Transverse colon (tissue), 4 donors: ENCODE results near the gene MT1H. TPM values are rescaled to one million over a fixed set of nuclear protein-coding genes. Genes with fewer than 3 reads are reported as not detected.

Source experiments
- DNase-seq: peaks from one replicate; pipeline ENCODE4 v3.0.0-alpha.2; 2019
- H3K27ac ChIP-seq, 4 donors: fragments of 200-600 bp; sonication (generic); 2 replicates each; pipeline ENCODE4 v1.5.1; 2016 to 2018; ENCODE audit warnings: inconsistent platforms in 4 of 4
- H3K27me3 ChIP-seq: fragments of 200-600 bp; sonication (generic); 2 replicates; pipeline ENCODE4 v1.5.1; 2017; ENCODE audit warnings: inconsistent platforms
- H3K36me3 ChIP-seq, 4 donors: fragments of 200-600 bp; sonication (generic); 2 replicates each; pipeline ENCODE4 v1.5.1; 2017 to 2019; ENCODE audit warnings: inconsistent platforms in 4 of 4
- H3K4me1 ChIP-seq, 4 donors: fragments of 200-600 bp; sonication (generic); 2 replicates each; pipeline ENCODE4 v1.5.1; 2017 to 2020; ENCODE audit warnings: inconsistent platforms in 4 of 4
- H3K4me3 ChIP-seq, 4 donors: fragments of 200-600 bp; sonication (generic); 1 replicate in 1 of 4; 2 replicates in 3 of 4; pipeline versions ENCODE4 v1.5.1 to v1.6.1; 2017 to 2019; ENCODE audit warnings: inconsistent platforms in 4 of 4
- H3K9me3 ChIP-seq, 2 donors: fragments of 200-600 bp; sonication (generic); 2 replicates each; pipeline ENCODE4 v1.5.1; 2017 to 2019; ENCODE audit warnings: inconsistent platforms in 2 of 2
- CTCF ChIP-seq, 5 experiments: fragments of 200-600 bp in 3 of 5; fragments of 450-650 bp in 2 of 5; sonication (generic) in 3 of 5; IDR thresholded peaks; 1 replicate in 2 of 5; 2 replicates in 3 of 5; pipeline ENCODE4 v1.5.1; 2016 to 2017; ENCODE audit warnings: antibody characterized with exemption in 5 of 5, inconsistent platforms in 3 of 5, mild to moderate bottlenecking in 2 of 5, moderate library complexity in 1 of 5
- EP300 ChIP-seq: sonication (generic); formaldehyde crosslinking; IDR thresholded peaks from one replicate; pipeline ENCODE4 v1.6.1; 2017; ENCODE audit warnings: antibody characterized with exemption, low read depth
- POLR2A ChIP-seq: fragments of 450-650 bp; IDR thresholded peaks from one replicate; pipeline ENCODE4 v1.6.1; 2016; ENCODE audit warnings: antibody characterized with exemption, mild to moderate bottlenecking, moderate library complexity
- POLR2AphosphoS5 ChIP-seq, 3 donors: sonication (generic); formaldehyde crosslinking; IDR thresholded peaks; one replicate each; pipeline ENCODE4 v1.6.1; 2016; ENCODE audit warnings: antibody characterized with exemption in 3 of 3
- WGBS, 2 donors: methylation state at CpG; one replicate each; pipeline ENCODE4 v1.1.5; 2018; ENCODE audit warnings: low coverage in 1 of 2; 5-methylcytosine and 5-hydroxymethylcytosine counted together
- in situ Hi-C, 4 donors: fragments of 200-750 bp; cut with MboI; loops; one replicate each; pipeline versions ENCODE4 v1.15.0 to v1.15.1; 2017; ENCODE audit warnings: low sequenced_read_pairs in 3 of 4, low pct_ligation_motif_present in 1 of 4, low pct_unique_long_range_greater_than_20kb in 1 of 4
- intact Hi-C: fragments of 100-400 bp; cut with DNase I; formaldehyde crosslinking; loops from one replicate; pipeline ENCODE4 v1.15.1; 2023; ENCODE audit warnings: low total_unique reads
- total RNA-seq, 4 donors: library from RNA; depleted of rRNA; stranded (reverse); fragments of >200 nt; gene quantifications; one replicate each; pipeline ENCODE4 v1.1.0, GENCODE V29; 2016

MT1H gene
- total RNA-seq, 4 donors from 2014 or later: 3.0 to 526 (median 5.6) TPM; not detected in 1

DNA sequence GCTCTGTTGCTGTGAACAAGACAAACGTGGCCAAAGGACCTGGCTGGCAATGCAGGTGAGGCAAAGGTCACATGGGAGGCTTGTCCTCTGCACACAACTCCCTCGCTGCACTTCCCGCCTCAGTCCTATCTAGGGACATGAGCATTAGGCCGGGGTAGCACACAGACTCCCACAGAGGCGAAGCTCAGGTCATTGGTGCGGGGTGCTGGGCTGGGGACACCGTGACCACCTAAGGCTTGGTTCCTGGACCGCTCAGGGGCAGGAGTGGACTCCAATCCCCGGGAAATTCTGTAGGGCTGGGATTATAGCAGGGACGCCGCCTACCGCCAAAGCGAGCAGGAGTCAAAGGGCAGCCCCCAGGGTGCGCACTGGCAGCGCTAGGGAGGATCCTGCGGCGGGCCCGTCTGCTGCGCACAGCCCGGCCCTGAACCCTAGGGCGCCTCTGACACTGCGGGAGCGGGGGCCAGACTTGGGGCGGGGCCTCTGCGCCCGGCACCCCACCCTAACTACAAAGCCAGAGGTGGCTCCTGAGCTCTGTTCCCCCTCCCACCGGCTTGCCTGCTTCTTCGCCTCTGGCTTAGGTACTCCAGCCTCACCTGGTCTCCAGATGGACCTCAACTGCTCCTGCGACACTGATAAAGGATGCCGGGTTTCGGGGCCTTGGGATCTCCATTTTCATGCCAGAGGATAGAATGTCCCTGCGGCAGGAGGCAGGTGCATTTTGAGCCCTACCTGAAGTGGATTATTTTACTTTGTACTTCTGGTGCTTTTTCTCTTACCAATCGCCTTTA is 21.8 kb upstream of the MT1H start:
- Histone ChIP-seq H3K27ac (no peak overlapping the region), H3K36me3 (no peaks in the 10 kb centered on the region), H3K9me3 (no peaks in the 10 kb centered on the region), H3K4me1 (peaks cover 5 to 25% (median 16%) of the 10 kb centered on the region in 4 donors), H3K27me3 (peaks cover 51% of the 10 kb centered on the region), H3K4me3 (no peak overlapping the region)
- peak; percentile 55 for DNase-seq
- TF ChIP-seq CTCF (IDR thresholded peaks at IDR 0.05) (peak in 1 of 5 experiments; percentile 11), POLR2AphosphoS5 (IDR thresholded peaks at IDR 0.05) (no peak)
- WGBS, 2 donors: 27 to 46% methylated on average over 4 to 27 of the region's 33 CpGs
- in situ Hi-C loops: no loop called here
- intact Hi-C loops: no loop called here

- Histone ChIP-seq H3K4me1 (peaks cover 0 to 11% (median 5%) of the 10 kb centered on the region in 4 donors), H3K9me3 (no peaks in the 10 kb centered on the region), H3K4me3 (no peak overlapping the region), H3K36me3 (no peaks in the 10 kb centered on the region), H3K27me3 (peaks cover 41% of the 10 kb centered on the region), H3K27ac (no peak overlapping the region)
- in situ Hi-C loops (no loop called here), intact Hi-C loops (no loop called here)
- no peak for TF ChIP-seq CTCF (IDR thresholded peaks at IDR 0.05)
- no peak for TF ChIP-seq POLR2A
- no peak for TF ChIP-seq POLR2AphosphoS5 (IDR thresholded peaks at IDR 0.05)
- TF ChIP-seq EP300: no peak
- no peak for DNase-seq
- 95 to 100% methylated on average over 2 of the region's 2 CpGs for WGBS, 2 donors
Measured at GRCh38 chr16:56649271-56649670, 20.3 kb upstream of the MT1H start.

- no peaks in the 10 kb centered on the region for H3K9me3 ChIP-seq
- 45 to 59% methylated on average over 3 of the region's 3 CpGs for WGBS, 2 donors
- H3K36me3 ChIP-seq: no peaks in the 10 kb centered on the region
- intact Hi-C loops: no loop called here
- H3K4me1 ChIP-seq: peaks cover 0 to 10% (median 5%) of the 10 kb centered on the region in 4 donors
- H3K27me3 ChIP-seq: peaks cover 35% of the 10 kb centered on the region
- DNase-seq: no peak
- TF ChIP-seq EP300 (no peak), CTCF (IDR thresholded peaks at IDR 0.05) (no peak), POLR2AphosphoS5 (IDR thresholded peaks at IDR 0.05) (no peak)
- no peak overlapping the region for H3K27ac ChIP-seq
- no peak overlapping the region for H3K4me3 ChIP-seq
- in situ Hi-C loops: no loop called here
Measured at GRCh38 chr16:56649820-56650219, 19.8 kb upstream of the MT1H start.

DNA sequence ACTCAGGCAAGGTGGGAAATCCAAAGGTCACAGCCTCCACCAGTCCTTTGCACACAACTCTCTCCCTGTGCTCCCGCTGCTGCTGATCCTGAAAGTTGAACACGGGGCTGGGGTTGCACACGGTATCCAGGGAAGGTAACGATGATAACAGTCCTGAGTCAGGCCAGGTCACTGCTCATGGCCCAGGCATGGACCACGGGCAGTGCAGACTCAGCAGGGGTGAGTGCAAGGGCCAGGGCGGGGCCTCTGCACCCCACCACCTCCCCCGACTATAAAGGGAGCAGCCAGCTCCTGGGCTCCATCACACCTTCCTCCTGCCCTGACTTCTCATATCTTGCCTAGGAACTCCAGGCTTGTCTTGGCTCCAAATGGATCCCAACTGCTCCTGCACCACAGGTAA is 18.0 kb upstream of the MT1H start, which contains the start of gene MT1B:
Gene MT1B (plus strand): TSS at position 301 of the 400 bp plus-strand sequence. CDS start 68 bp downstream, at position 369.
- no peak within 1 kb of the TSS for H3K4me3 ChIP-seq
- intact Hi-C loops: no loop called here
- 80% methylated on average over 7 of the region's 7 CpGs; no CpG with 5 or more reads in 1 of the 2 donors for WGBS, 2 donors
- H3K36me3 ChIP-seq: no peaks in the 10 kb centered on the region
- TF ChIP-seq POLR2AphosphoS5 (IDR thresholded peaks at IDR 0.05) (no peak), CTCF (IDR thresholded peaks at IDR 0.05) (no peak), POLR2A (no peak), EP300 (no peak)
- in situ Hi-C loops: no loop called here
- peaks cover 0 to 10% (median 5%) of the 10 kb centered on the region in 4 donors for H3K4me1 ChIP-seq
- no peak within 1 kb of the TSS for H3K27ac ChIP-seq
- peaks cover 29% of the 10 kb centered on the region for H3K27me3 ChIP-seq
- no peak for DNase-seq
- no peaks in the 10 kb centered on the region for H3K9me3 ChIP-seq
